Measurements from ENCODE around the gene NFATC3. TPM values are rescaled to one million over a fixed set of nuclear protein-coding genes. Genes with fewer than 3 reads are reported as not detected.

Gene NFATC3
- total and polyA plus RNA-seq, 4 donors = 9.7 to 21.2 (median 16.8) TPM

GRCh38 chr16:68234188-68235107 is 149.3 kb downstream of the NFATC3 start (continued):
- TF ChIP-seq GABPA (IDR thresholded peaks at IDR 0.05 in 1 of 2, conservative IDR thresholded peaks at IDR 0.05 in 1 of 2) = peak; percentile 41 to 73
- peak; percentile 61 for TF ChIP-seq ATF3 (IDR thresholded peaks at IDR 0.05)
- peak; percentile 48 to 51 for TF ChIP-seq RAD21 (IDR thresholded peaks at IDR 0.05)
- peak; percentile 59 for TF ChIP-seq HNF4G (IDR thresholded peaks at IDR 0.05)

- H3K4me3 ChIP-seq (ENCODE audit: low read depth in 1 of 3, low read length in 3 of 3) = peak overlapping the region; percentile 82 to 88 (median 85)
- TF ChIP-seq YY1 (IDR thresholded peaks at IDR 0.05) = no peak
- TF ChIP-seq REST (IDR thresholded peaks at IDR 0.05) = no peak
- no peak for TF ChIP-seq ATF3 (IDR thresholded peaks at IDR 0.05)
- TF ChIP-seq EGR1 (IDR thresholded peaks at IDR 0.05; ENCODE audit: low read depth in 2 of 2) = no peak
- TF ChIP-seq GABPA (IDR thresholded peaks at IDR 0.05 in 1 of 2, conservative IDR thresholded peaks at IDR 0.05 in 1 of 2) = no peak
- no peak for TF ChIP-seq HNF4A (conservative IDR thresholded peaks at IDR 0.05)
- peaks cover 15 to 54% (median 38%) of the 10 kb centered on the region in 4 donors for H3K4me1 ChIP-seq (ENCODE audit: control insufficient read depth in 4 of 4, insufficient read depth in 4 of 4, low read length in 3 of 4)
- H3K9ac ChIP-seq (ENCODE audit: low read depth in 1 of 2, low read length in 2 of 2) = peak overlapping the region; percentile 51 to 58
- WGBS = 20% methylated on average over 73 of the region's 73 CpGs
- no peaks in the 10 kb centered on the region for H3K9me3 ChIP-seq (ENCODE audit: control insufficient read depth in 4 of 4, low read length in 3 of 4)
- H3K36me3 ChIP-seq (ENCODE audit: control insufficient read depth in 4 of 4, insufficient read depth in 3 of 4, low read depth in 1 of 4, low read length in 3 of 4) = peaks cover 4 to 20% (median 14%) of the 10 kb centered on the region in 4 donors
- no peaks in the 10 kb centered on the region for H3K27me3 ChIP-seq (ENCODE audit: control insufficient read depth in 4 of 4, insufficient read depth in 4 of 4, low read length in 3 of 4)
- DNase-seq (ENCODE audit: low spot score) = peak; percentile 38
- H3K27ac ChIP-seq (ENCODE audit: low read depth in 1 of 2, low read length in 2 of 2) = peak overlapping the region; percentile 87 to 88
These were observed 150.1 kb downstream of the NFATC3 start for GRCh38 chr16:68235108-68235886.

- WGBS = 3% methylated on average over 36 of the region's 36 CpGs
These were observed 150.6 kb downstream of the NFATC3 start, which contains the start of gene ESRP2 for GRCh38 chr16:68235887-68236136. Gene ESRP2, minus strand, starts transcription at chr16:68236127. Its CDS starts 82 bp downstream, at chr16:68236045.

More at GRCh38 chr16:68235887-68236136, 150.6 kb downstream of the NFATC3 start, which contains the start of gene ESRP2:
- no peak for TF ChIP-seq JUND (IDR thresholded peaks at IDR 0.05)
- TF ChIP-seq YY1 (IDR thresholded peaks at IDR 0.05) = peak; percentile 34
- Histone ChIP-seq H3K4me1 (ENCODE audit: control insufficient read depth in 4 of 4, insufficient read depth in 4 of 4, low read length in 3 of 4) (peaks cover 15 to 53% (median 38%) of the 10 kb centered on the region in 4 donors), H3K4me3 (ENCODE audit: low read depth in 1 of 3, low read length in 3 of 3) (peak within 1 kb of the TSS; percentile 82 to 88 (median 85)), H3K27me3 (ENCODE audit: control insufficient read depth in 4 of 4, insufficient read depth in 4 of 4, low read length in 3 of 4) (no peaks in the 10 kb centered on the region), H3K9me3 (ENCODE audit: control insufficient read depth in 4 of 4, low read length in 3 of 4) (no peaks in the 10 kb centered on the region), H3K36me3 (ENCODE audit: control insufficient read depth in 4 of 4, insufficient read depth in 3 of 4, low read depth in 1 of 4, low read length in 3 of 4) (peaks cover 4 to 15% (median 9%) of the 10 kb centered on the region in 4 donors), H3K9ac (ENCODE audit: low read depth in 1 of 2, low read length in 2 of 2) (peak within 1 kb of the TSS; percentile 58 to 80), H3K27ac (ENCODE audit: low read depth in 1 of 2, low read length in 2 of 2) (peak within 1 kb of the TSS; percentile 87 to 88)
- DNase-seq (ENCODE audit: low spot score) = no peak

Data from liver (tissue), 9 donors.